Fibroblast of the conjunctiva (primary cell): ENCODE data around the gene DDX17.

Source experiments
- DNase-seq: peaks from one replicate; pipeline ENCODE4 v3.0.0-alpha.2; 2010; ENCODE audit warnings: low read depth

The DDX17 gene

DNA sequence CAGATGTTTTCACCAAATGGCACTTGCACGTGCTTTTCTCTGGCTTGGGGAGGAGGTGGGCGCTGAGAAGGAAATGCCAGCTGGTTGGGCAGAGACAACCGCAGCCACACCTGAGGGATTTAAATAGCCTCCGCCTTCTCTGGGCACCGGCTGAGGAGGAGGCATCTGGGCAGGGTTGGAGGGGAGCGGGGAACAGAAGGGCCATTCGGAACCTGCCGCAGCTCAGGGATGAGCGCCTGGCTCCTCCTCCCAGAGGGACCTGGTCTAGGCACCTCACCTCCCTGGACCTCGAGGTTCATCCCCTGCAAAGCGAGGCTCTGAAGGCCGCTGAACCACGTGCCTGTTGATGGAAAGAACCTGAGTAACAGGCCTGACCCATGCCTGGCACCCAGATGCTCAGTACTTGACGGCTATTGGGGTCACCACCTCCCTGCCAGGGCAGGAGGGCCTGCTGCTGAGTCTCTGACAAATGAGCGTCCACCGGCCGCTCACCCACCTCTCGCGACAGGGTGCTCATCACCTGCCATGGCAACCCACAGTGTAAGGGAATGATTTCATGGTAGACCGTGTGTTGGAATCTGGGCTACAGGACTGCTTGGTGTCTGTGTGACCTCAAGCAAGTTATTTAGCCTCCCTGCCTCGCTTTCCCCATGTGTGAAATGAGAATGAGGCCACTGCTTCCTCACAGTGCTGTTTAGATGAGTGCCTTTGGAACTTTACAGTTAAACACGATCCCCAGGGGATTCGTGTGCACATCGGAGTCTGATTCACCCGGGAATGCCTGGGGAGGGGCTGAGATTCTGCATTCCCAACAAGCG is 40.2 kb downstream of the DDX17 start:
- DNase-seq, result no peak

DNA sequence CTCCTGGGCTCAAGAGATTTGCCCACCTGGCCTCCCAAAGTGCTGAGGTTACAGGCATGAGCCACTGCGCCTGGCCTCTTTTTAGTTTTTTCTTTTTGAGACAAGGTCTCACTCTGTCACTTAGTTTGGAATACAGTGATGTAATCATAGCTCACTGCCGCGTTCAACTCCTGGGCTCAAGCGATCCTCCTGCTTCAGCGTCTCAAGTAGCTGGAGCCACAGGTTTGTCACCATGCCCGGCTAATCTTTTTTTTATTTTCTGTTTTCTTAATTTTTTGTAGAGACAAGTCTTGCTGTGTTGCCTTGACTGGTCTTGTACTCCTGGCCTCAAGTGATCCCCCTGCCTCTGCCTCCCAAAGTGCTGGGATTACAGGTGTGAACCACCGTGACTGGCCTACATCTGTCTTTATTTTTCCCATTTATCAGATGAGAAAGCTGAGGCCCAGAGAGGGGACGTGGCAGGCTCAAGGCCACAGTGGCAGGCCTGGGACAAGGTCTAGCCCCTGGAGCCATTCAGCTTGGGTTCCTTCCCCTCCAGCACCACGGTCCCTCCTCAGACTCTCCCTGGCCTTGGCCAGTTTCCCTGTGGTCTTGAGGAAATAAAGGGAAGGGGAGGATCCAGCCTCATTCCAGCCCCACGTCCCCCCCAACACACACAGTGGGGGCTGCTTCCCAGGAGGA is 41.0 kb downstream of the DDX17 start:
- DNase-seq, result no peak

DNA sequence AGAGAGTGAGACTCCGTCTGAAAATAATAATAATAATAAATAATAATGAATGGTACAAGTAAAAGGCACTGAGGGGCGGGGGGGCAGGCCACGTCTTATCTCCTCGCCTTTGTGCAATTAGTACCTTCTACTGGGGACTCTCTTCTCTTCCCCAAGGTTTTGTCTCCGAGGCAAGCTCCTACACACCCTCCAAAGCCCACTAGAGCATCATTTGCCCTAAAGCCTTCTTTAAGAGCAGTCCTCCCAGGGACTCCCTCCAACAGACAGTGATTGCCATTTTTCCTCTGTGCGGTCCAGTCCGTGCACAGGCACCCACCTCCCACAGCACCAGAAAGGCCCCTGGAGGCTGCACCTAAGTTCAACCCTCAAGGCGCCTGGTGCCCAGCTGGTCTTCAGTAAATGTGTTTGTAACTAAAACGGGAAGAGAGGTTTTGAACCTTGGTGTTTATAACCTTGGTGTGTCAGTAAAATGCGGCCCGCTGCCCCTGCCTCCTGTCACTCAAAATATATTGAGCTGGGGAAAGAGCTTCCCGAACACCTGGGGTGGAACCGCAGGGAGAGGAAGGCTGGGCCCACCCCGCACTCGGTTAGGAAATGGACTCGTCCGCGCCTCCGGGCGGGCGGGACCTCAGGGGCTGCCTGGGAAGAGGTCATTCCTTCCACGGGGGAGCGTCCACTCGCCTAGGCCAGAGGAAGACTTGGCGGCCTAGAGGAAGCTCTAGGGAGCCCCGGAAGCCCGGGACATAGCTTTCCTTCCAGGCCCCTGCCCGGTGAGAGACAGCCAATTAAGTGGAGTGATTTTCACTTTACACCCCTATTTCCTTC is 42.9 kb downstream of the DDX17 start:
- DNase-seq, result no peak

DNA sequence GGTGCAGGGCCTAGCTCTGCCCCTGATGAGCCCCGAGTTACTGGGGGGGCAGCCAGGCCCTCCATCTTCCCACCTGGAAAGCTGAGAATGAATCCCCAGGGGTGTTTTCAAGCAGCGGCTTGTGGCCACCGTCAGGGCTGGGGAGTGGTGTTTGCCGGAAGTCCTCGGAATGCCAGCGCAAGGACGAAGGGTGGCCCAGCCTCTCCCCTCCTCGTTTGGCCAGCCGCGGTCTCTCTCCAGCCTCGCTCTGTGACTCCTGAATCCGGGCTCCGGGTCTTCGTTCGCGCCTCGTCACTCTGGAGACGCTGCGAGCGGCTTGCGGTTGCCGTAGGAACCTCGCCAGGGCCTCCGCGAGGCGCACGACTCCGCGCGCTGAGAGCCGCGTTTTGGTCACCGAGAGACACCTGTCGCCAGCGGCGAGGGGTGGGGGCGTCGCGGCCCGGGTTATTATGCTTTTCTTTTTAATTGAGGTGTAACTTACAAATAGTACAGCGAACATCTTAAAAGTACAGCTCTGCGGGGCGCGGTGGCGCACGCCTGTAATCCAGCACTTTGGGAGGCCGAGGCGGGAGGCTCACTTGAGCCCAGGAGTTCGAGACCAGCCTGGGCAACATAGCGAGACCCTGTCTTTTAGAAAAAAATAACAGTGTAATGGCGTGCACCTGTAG is 44.6 kb downstream of the DDX17 start:
- DNase-seq, result peak; percentile 24

- DNase-seq, result no peak
Measured at GRCh38 chr22:38461057-38461413, 45.1 kb downstream of the DDX17 start.

GRCh38 chr22:38460426-38460840 is 45.7 kb downstream of the DDX17 start:
- DNase-seq, result no peak

DNA sequence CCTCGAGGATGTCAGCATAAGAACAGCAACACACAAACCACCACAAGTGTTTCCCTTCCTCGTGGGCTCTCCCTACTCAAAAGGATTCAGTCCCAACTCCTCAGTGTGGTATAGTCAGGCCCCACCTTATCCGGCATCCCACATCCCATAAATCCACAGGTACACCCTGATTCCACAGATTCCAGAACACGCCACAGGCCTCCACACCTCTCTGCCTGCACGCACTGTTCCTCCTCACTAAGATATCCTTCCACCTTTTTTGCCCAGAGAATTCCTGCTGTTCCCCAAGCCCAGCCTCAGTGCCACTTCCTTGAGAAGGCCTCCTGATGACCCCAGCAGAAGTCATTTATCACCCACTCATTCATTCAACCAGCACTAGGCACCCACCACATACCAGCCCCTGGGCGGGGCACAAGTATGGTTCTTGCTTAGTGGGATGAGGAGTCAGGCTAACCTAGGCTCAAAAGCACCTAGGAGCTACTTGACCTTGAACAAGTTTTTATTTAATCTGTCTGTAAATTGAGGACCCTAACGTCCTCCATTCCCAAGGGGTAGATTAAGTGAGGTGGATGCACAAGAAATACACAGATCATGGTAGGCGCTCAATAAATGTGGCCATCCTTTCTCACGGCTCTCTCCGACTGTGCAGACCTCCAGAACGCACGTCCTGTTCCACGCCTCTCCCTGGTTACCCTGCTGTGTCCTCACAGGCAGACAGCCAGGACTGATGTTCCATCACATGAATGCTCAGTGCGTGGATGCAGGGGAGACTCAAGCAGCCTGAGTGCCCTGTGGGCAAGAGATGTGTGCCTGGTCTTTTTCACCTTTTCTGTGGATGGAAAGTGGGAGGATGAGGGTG is 49.0 kb downstream of the DDX17 start:
- no peak for DNase-seq

DNA sequence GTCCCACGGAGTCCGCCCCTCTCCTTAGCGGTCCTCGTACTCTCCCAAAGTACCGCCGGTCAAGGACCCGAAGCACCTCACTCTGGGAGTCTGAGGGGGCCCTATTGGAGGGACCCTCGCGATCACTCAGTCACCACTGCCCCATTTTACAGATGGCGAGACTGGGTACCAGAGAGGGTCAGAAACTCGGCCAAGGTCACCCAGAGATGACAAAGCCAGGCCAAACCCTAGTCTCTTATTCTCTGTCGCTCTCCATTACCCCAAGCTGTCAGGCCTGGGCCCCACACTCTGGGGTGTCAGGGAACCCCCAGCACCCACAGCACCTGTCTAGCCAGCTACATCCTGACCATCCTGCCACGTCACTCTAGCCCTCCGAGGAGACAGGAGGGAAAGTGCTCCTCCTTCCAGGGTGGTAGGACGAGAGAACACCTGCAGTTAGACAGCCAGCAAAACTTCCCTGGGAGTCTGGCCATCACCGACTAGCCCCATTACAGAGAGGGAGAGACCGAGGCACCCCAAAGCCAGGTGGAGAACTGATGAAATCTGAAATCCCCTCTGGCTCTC is 49.8 kb downstream of the DDX17 start:
- no peak for DNase-seq

DNA sequence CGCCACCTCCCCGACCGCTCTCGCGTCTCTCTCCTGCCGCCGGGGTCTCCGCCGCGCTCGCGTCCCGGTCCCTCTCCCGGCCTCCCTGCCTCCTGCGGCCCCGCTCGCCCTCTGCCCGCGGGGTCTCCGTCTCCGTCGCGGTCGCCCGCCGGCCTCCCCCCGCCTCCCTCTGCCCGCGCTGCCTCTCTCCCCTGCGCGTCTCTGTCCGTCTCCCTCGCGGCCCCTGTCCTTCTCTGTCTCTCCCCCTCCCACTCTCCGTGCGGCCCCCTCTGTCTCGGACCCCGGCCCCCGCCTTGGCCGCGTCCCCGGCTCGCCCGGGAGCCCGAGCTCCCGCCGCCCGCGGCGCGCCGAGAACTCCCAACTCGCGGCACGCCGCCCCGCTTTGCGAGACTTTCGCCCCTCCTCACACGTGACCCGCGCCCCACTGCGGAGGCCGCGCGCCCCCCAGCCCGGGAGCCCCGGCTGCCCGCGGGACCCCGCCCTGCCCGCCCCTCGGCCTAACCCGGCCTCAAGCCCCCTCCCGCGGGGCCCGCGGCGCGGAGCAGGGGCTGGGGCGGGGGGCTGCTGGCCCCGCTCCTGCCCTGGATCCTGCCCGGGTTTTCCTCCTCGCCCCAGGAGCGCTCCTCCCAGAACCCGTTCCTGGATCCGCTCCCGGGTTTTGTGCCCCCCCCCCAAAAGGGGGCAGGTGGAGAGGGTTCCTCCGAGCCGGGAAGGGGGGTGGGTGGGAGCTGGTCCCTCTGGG is 50.4 kb downstream of the DDX17 start:
- no peak for DNase-seq

GRCh38 chr22:38455076-38455529 is 51.0 kb downstream of the DDX17 start, which contains the start of gene KCNJ4:
Gene KCNJ4 (minus strand): TSS chr22:38455199. CDS start chr22:38428132, 27,067 bp downstream.
- DNase-seq, result no peak

DNA sequence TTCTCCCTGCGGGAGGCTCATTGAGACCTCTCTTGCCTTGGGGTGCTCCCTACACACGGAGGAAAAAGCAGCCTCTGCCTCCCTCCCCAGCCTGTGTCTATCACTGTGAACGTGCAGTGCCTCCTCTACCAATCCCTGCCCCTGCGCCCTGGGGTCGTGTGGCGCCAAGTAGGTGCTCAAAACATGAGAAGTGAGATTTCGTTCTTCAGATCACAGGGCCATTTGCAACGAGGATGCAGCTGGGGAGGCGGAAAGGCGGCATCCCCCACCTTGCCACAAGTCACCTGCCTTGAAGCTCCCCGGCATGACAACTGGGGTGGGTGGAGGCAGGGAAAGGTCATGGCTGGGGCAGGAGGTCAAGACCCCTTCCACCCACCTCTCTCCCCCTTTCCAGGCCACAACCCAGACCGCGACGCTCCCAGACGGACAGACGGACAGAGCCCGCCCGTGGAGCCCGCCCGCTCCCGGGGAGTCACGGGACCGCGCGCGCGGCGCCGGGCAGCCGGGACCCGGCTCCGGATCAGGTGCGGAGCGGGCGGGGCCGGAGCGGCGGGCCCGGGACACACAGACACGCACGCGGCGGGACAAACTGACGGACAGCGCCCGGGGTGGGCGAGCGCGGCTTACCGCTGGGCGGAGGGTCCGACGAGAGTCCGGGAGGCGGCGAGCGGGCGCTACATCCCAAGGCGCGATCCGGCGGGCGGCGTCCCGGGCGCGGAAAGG is 51.6 kb downstream of the DDX17 start:
- no peak for DNase-seq

DNA sequence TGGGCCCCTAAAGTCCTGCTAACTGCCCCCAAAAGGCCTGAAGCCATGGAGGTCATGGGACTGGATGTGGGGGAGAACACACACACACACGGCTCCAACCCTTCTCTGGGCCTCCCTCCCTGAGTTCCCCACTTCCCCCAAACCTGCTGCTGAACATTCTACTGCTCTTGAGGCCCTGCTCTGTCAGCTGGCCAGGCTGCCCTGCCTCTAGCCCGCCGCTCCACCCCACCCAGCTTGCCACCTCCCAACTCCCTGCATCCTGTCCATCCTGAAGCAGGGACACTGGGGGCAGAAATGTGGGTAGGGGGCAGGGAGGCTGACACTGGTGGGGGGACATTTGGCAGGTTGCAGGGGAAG is 52.1 kb downstream of the DDX17 start:
- DNase-seq, result no peak

GRCh38 chr22:38453066-38453672 is 52.9 kb downstream of the DDX17 start:
- DNase-seq, result no peak

DNA sequence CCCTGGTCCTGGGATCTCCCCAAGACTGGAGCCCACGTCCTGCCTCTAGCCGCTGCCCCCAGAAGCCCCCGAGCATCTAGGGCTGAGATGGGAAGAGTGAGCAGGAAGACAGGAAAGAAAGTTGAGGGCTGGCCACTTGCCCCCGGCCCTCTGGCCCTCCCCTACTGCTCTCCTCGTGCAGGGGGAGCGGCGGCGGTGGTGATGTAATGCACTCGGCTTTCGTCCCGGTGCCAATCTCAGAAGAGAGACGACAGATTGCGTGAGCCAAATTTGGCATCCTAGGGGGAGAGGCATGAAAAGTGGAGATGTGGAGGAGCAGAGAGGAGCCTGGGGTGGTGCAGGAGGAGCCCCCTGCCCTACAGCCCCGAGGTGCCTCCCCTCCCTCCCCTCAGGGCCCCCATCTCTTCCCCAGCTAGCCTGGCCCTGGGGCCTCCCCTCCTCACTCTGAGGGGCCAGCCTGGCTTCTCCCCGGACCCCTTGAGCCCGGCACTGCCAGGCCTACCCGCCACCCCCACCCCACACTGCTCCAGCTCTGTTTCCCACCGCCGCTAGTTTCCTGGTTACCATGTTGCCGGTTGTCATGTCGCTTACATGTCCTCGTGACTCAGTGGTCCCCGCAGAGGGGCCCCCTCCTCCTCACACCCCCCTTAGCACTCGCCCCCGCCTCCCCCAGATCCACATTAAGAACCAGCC is 53.6 kb downstream of the DDX17 start:
- no peak for DNase-seq

GRCh38 chr22:38451864-38452263 is 54.2 kb downstream of the DDX17 start:
- no peak for DNase-seq

DNA sequence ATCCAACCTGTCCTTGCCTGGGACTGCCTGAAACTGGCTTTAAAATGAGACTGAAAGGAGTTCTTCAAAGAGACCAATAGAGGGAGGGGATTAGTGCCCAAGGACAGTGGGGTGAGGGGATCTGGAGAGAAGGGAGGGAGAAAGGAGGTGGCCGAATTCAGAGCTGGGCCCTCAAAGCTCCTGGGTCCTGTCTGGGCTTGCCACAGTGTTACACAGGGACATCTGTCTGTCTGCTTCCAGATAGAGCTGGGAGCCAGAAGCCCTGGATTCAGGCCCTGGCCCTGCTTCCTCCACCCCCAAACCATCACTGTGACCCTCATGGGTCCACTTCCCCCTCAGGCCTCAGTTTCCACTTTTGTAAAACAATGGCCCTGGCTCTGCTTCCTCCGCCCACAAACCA is 54.7 kb downstream of the DDX17 start:
- no peak for DNase-seq

- no peak for DNase-seq
Measured at GRCh38 chr22:38450234-38450797, 55.8 kb downstream of the DDX17 start.

- DNase-seq, result no peak
Measured at GRCh38 chr22:38449776-38450175, 56.3 kb downstream of the DDX17 start.
